K562 (cell line): ENCODE results near the gene EYA3. TPM values are rescaled to one million over a fixed set of nuclear protein-coding genes. Genes with fewer than 3 reads are reported as not detected.

Experiments used
- ADNP ChIP-seq: fragments of 200-800 bp; sonication (Bioruptor generic); IDR thresholded peaks from 2 replicates; pipeline ENCODE4 v1.6.1; 2016; ENCODE audit warnings: missing genetic modification characterization, missing compliant biosample characterization
- BCOR ChIP-seq: fragments of 450-650 bp; IDR thresholded peaks from 2 replicates; pipeline ENCODE4 v1.6.1; 2016
- BHLHE40 ChIP-seq: IDR thresholded peaks from 2 replicates; pipeline ENCODE4 v1.6.1; 2011; ENCODE audit warnings: low read length, improper control_type of control experiment
- EWSR1 ChIP-seq: fragments of 450-650 bp; IDR thresholded peaks from 2 replicates; pipeline ENCODE4 v1.6.1; 2018; ENCODE audit warnings: borderline replicate concordance, mild to moderate bottlenecking, low read depth, moderate library complexity; ENCODE audit not compliant: partially characterized antibody
- KDM1A ChIP-seq, 2 experiments: fragments of 450-650 bp; IDR thresholded peaks; 2 replicates each; pipeline ENCODE4 v1.6.1; 2016; ENCODE audit warnings: mild to moderate bottlenecking in 2 of 2
- MAFG ChIP-seq: fragments of 450-650 bp; conservative IDR thresholded peaks from 2 replicates; pipeline ENCODE4 v1.6.1; 2016; ENCODE audit warnings: missing genetic modification characterization, missing compliant biosample characterization
- RBM25 ChIP-seq: fragments of 200-400 bp; formaldehyde crosslinking; IDR thresholded peaks from 2 replicates; pipeline ENCODE4 v1.6.1; 2018; ENCODE audit warnings: low read length, low read depth, moderate library complexity; ENCODE audit not compliant: severe bottlenecking
- SNRNP70 ChIP-seq: fragments of 200-400 bp; formaldehyde crosslinking; optimal IDR thresholded peaks from 2 replicates; pipeline ENCODE3; 2017; ENCODE audit warnings: low read depth, low read length
- ZKSCAN1 ChIP-seq: fragments of 150-350 bp; IDR thresholded peaks from 2 replicates; pipeline ENCODE4 v1.6.1; 2016; ENCODE audit warnings: low read depth, low read length
- ZSCAN32 ChIP-seq: fragments of 450-650 bp; formaldehyde crosslinking; IDR thresholded peaks from 2 replicates; pipeline ENCODE4 v1.4.0; 2020; ENCODE audit warnings: mild to moderate bottlenecking, moderate library complexity
- polyA plus RNA-seq, 8 experiments: library from polyadenylated mRNA; depleted of rRNA in 4 of 8; stranded (reverse) in 5 of 8; unstranded in 3 of 8; fragments of >200 nt; fragmentation: Nextera tagmentation in 2 of 8; fragmentation: Illumina TruSeq in 1 of 8; extraction: Ambion mirVana in 2 of 8; extraction: Trizol in 1 of 8; gene quantifications; 2 replicates each; pipeline versions ENCODE4 v1.2.1 to v1.2.3, GENCODE V29; 2011 to 2014; ENCODE audit warnings: inconsistent platforms in 1 of 8, missing spikeins in 1 of 8
- total RNA-seq, 7 experiments: library from RNA; depleted of rRNA in 6 of 7; stranded (reverse); fragments of >200 nt in 6 of 7; fragmentation: Illumina TruSeq in 2 of 7; extraction: Trizol in 2 of 7; gene quantifications; 2 replicates each; pipeline versions ENCODE4 v1.2.1 to v1.2.3, GENCODE V29; 2011 to 2021; ENCODE audit warnings: low replicate concordance in 1 of 7
- TF ChIP-seq, protein P1 (sequence below): fragments of 450-650 bp; formaldehyde crosslinking; conservative IDR thresholded peaks from 2 replicates; pipeline ENCODE4 v1.4.0; 2022; ENCODE audit warnings: mild to moderate bottlenecking, missing genetic modification characterization

Gene EYA3
- total and polyA plus RNA-seq, 9 of the 15 experiments (the other 6 are each of a cell fraction or from before 2014, with no cell fraction given), result 21.7 to 64.0 (median 43.6) TPM

DNA sequence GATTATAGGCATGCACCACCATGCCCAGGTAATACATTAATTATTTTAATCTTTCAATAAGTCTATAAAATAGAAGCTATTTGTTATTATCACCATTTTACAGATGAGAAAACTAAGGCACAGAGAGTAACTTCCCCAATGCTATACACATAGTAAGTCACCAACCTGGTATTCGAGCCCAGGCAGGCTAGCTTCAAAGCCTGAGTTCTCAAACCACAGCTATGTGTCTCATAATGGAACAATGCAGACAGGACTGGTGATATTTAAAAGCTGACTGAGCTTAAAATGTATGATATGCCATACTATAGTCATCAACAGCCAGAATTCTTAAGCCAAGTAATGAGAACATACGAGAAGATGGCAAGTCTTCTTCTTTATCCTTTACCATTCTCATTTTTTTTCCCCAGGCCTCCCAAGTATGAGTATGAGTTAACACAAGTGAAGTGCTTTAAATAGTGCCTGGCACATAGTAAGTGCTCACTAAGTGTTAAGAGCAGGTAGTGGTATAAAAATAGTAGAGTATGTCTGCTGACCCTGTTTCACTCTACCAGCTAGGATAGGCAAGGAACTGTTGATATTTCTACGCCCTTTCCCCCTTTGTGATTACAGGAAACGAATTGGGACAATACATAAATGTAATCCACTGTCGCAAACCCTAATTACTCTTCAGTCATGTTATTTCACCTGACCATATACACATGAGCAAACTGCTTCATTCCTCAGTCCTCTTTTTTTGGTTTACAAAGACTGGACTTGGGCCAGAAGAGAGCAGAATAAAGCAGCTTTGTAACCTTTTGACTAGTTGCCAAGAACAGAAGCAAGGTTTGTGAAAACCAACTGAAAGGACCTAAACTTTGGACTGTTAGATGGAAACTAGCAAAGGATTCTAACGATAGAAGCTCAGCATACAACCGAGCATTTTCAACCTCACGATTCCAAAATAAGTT is 9.5 kb downstream of the EYA3 start (continued):
- TF ChIP-seq RBM25, result peak; percentile 88
- TF ChIP-seq KDM1A (IDR thresholded peaks at IDR 0.05), result peak; percentile 11 to 60; a peak in 2 of 4 replicates
- TF ChIP-seq ZSCAN32 (CRISPR knock-in tag), result no peak
- TF ChIP-seq, protein P1, sequence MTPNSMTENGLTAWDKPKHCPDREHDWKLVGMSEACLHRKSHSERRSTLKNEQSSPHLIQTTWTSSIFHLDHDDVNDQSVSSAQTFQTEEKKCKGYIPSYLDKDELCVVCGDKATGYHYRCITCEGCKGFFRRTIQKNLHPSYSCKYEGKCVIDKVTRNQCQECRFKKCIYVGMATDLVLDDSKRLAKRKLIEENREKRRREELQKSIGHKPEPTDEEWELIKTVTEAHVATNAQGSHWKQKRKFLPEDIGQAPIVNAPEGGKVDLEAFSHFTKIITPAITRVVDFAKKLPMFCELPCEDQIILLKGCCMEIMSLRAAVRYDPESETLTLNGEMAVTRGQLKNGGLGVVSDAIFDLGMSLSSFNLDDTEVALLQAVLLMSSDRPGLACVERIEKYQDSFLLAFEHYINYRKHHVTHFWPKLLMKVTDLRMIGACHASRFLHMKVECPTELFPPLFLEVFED (CRISPR knock-in tag), result no peak
- TF ChIP-seq ADNP (tag), result peak; percentile 84
- TF ChIP-seq EWSR1, result no peak
- TF ChIP-seq MAFG (tag), result peak; percentile 66
- TF ChIP-seq BCOR, result peak; percentile 77; the same call in 1 of the 2 replicates
- no peak for TF ChIP-seq BHLHE40
- 0 out of 2 replicates have a peak, but pooled peaks have one; percentile 41 for TF ChIP-seq ZKSCAN1
- no peak for TF ChIP-seq SNRNP70
